Peyer's patch (tissue), 4 donors: ENCODE results near the gene ATP9A.

Source experiments
- CTCF ChIP-seq, 6 experiments: fragments of 450-650 bp in 4 of 6; fragments of 200-600 bp in 2 of 6; sonication (generic) in 1 of 6; IDR thresholded peaks; one replicate each; pipeline ENCODE4 v1.5.1; 2017 to 2019; ENCODE audit warnings: antibody characterized with exemption in 6 of 6, mild to moderate bottlenecking in 3 of 6, moderate library complexity in 1 of 6
- POLR2A ChIP-seq, 2 donors: fragments of 450-650 bp; IDR thresholded peaks; one replicate each; pipeline ENCODE4 v1.5.1; 2017; ENCODE audit warnings: antibody characterized with exemption in 2 of 2, mild to moderate bottlenecking in 2 of 2, moderate library complexity in 2 of 2

- TF ChIP-seq CTCF (IDR thresholded peaks at IDR 0.05) (no peak), POLR2A (IDR thresholded peaks at IDR 0.05) (no peak)
Measured at GRCh38 chr20:51604851-51605250, 163.3 kb downstream of the ATP9A start.
